Endothelial cell of umbilical vein (primary cell): Measurements from ENCODE around the gene RGS17. TPM values are rescaled to one million over a fixed set of nuclear protein-coding genes. Genes with fewer than 3 reads are reported as not detected.

ENCODE experiments used
- BruUV-seq: library from RNA; stranded (reverse); fragments of 400-500 nt; replicated peaks from 2 replicates; lab custom pipeline; 2021; lab: Mats Ljungman, UMichigan
- CTCF ChIA-PET: fragments of 300-600, 350-600 bp; sonication (Branson Sonifier 250); formaldehyde crosslinking; loops from one replicate; lab custom pipeline; 2021; ENCODE audit warnings: antibody characterized with exemption, inconsistent platforms; lab: Charles Lee
- POLR2A ChIA-PET: fragments of 300-600, 350-600 bp; sonication (Branson Sonifier 250); formaldehyde crosslinking; loops from one replicate; lab custom pipeline; 2021; ENCODE audit warnings: antibody characterized with exemption, inconsistent platforms; lab: Charles Lee
- DNase-seq: peaks from one replicate; pipeline ENCODE4 v3.0.0-alpha.2; 2011; ENCODE audit warnings: low read depth, low spot score
- FAIRE-seq: peaks from 2 replicates; lab custom pipeline; 2011; peaks lifted over from hg19 to GRCh38; lab: Jason Lieb, UNC
- H2AFZ ChIP-seq: 2 replicates; pipeline ENCODE4 v1.6.0; 2012; ENCODE audit warnings: low read depth, low read length, control low read depth, inconsistent platforms
- H3K27ac ChIP-seq: 2 replicates; pipeline ENCODE4 v1.5.1; 2011; ENCODE audit warnings: low read depth, mild to moderate bottlenecking, control low read depth, low read length, moderate library complexity; ENCODE audit not compliant: insufficient read depth
- H3K27me3 ChIP-seq, 2 experiments: 2 replicates each; pipeline versions ENCODE4 v1.6.0 to v1.6.1; 2011; ENCODE audit warnings: low read length in 2 of 2, mixed read lengths in 1 of 2; ENCODE audit not compliant: control insufficient read depth in 2 of 2, insufficient read depth in 2 of 2
- H3K36me3 ChIP-seq, 2 experiments: 2 replicates in 1 of 2; 3 replicates in 1 of 2; pipeline ENCODE4 v1.5.1; 2011; ENCODE audit warnings: low read length in 2 of 2, mild to moderate bottlenecking in 1 of 2, moderate library complexity in 1 of 2; ENCODE audit not compliant: control insufficient read depth in 2 of 2, insufficient read depth in 2 of 2; ENCODE audit errors: extremely low read depth in 1 of 2
- H3K4me1 ChIP-seq: 3 replicates; pipeline ENCODE4 v1.5.1; 2011; ENCODE audit warnings: mild to moderate bottlenecking, low read length; ENCODE audit not compliant: control insufficient read depth, insufficient read depth; ENCODE audit errors: extremely low read depth
- H3K4me2 ChIP-seq: 2 replicates; pipeline ENCODE4 v1.6.1; 2011; ENCODE audit warnings: low read length, control low read depth, mixed read lengths; ENCODE audit not compliant: insufficient read depth
- H3K4me3 ChIP-seq, 3 experiments: fragments of 200-600 bp in 1 of 3; sonication (generic), shearing (Covaris generic) in 1 of 3; replicated peaks in 1 of 3; 2 replicates each; pipeline ENCODE4 v1.5.1; 2011 to 2016; ENCODE audit warnings: control low read depth in 3 of 3, low read length in 3 of 3, mild to moderate bottlenecking in 2 of 3, inconsistent platforms in 1 of 3, low read depth in 1 of 3, moderate library complexity in 1 of 3; ENCODE audit not compliant: insufficient read depth in 1 of 3
- H3K79me2 ChIP-seq: 2 replicates; pipeline ENCODE4 v1.6.0; 2012; ENCODE audit warnings: low read length, inconsistent platforms; ENCODE audit not compliant: control insufficient read depth, insufficient read depth
- H3K9ac ChIP-seq: replicated peaks from 2 replicates; pipeline ENCODE3; 2011; ENCODE audit warnings: low read length, control low read depth; ENCODE audit not compliant: insufficient read depth; ENCODE audit errors: extremely low read depth
- H3K9me1 ChIP-seq: replicated peaks from 3 replicates; pipeline ENCODE4 v1.6.0; 2011; ENCODE audit warnings: mild to moderate bottlenecking, low read length; ENCODE audit not compliant: control insufficient read depth, insufficient read depth; ENCODE audit errors: extremely low read depth
- H3K9me3 ChIP-seq: replicated peaks from 2 replicates; pipeline ENCODE4 v1.5.1; 2012; ENCODE audit warnings: low read length, inconsistent platforms; ENCODE audit not compliant: control insufficient read depth, insufficient read depth
- H4K20me1 ChIP-seq: replicated peaks from 2 replicates; pipeline ENCODE3; 2011; ENCODE audit warnings: mild to moderate bottlenecking, low read length; ENCODE audit not compliant: control insufficient read depth, insufficient read depth; ENCODE audit errors: extremely low read depth
- CTCF ChIP-seq, 2 donors: IDR thresholded peaks; 1 replicate in 1 of 2; 2 replicates in 1 of 2; pipeline ENCODE4 v1.5.1; 2011; ENCODE audit warnings: low read length in 2 of 2, mild to moderate bottlenecking in 2 of 2, moderate library complexity in 2 of 2, control low read depth in 1 of 2, inconsistent platforms in 1 of 2, low read depth in 1 of 2; ENCODE audit not compliant: insufficient read depth in 1 of 2; ENCODE audit errors: extremely low read depth in 1 of 2
- EZH2 ChIP-seq: IDR thresholded peaks from 2 replicates; pipeline ENCODE4 v1.6.1; 2012; ENCODE audit warnings: borderline replicate concordance, low read depth, mild to moderate bottlenecking, moderate library complexity, low read length, inconsistent platforms; ENCODE audit not compliant: severe bottlenecking
- FOS ChIP-seq: IDR thresholded peaks from 2 replicates; pipeline ENCODE4 v1.6.1; 2011; ENCODE audit warnings: mild to moderate bottlenecking, low read length, moderate library complexity, borderline replicate concordance; ENCODE audit not compliant: insufficient read depth
- GATA2 ChIP-seq: IDR thresholded peaks from 2 replicates; pipeline ENCODE4 v1.7.0; 2011; ENCODE audit warnings: low read depth, mild to moderate bottlenecking, moderate library complexity, mixed read lengths, low read length; ENCODE audit not compliant: insufficient read length, insufficient read depth
- JUN ChIP-seq: IDR thresholded peaks from 2 replicates; pipeline ENCODE4 v1.6.1; 2011; ENCODE audit warnings: borderline replicate concordance, low read depth; ENCODE audit not compliant: insufficient read length, insufficient read depth
- MAX ChIP-seq: IDR thresholded peaks from 2 replicates; pipeline ENCODE4 v1.6.1; 2011; ENCODE audit not compliant: insufficient read depth, insufficient read length
- MYC ChIP-seq: IDR thresholded peaks from one replicate; pipeline ENCODE4 v1.6.1; 2011; ENCODE audit warnings: mild to moderate bottlenecking, low read depth, low read length
- POLR2A ChIP-seq: IDR thresholded peaks from 2 replicates; pipeline ENCODE4 v1.6.1; 2012; ENCODE audit warnings: low read depth, mild to moderate bottlenecking, control low read depth, low read length
- POLR2AphosphoS5 ChIP-seq: IDR thresholded peaks from 2 replicates; pipeline ENCODE4 v1.6.1; 2012; ENCODE audit warnings: low read depth, mild to moderate bottlenecking, control low read depth, low read length, moderate library complexity; ENCODE audit not compliant: insufficient read depth
- dilution Hi-C: fragments of 300-500 bp; cut with MboI; formaldehyde crosslinking; loops from one replicate; pipeline ENCODE4 v1.15.0; 2019; ENCODE audit warnings: low sequenced_read_pairs; ENCODE audit not compliant: extremely low pct_ligation_motif_present
- intact Hi-C: fragments of 100-400 bp; cut with micrococcal nuclease; formaldehyde crosslinking; loops from one replicate; pipeline ENCODE4 v1.10.0; 2022
- polyA plus RNA-seq, 4 experiments: library from polyadenylated mRNA; depleted of rRNA in 3 of 4; stranded (reverse) in 3 of 4; unstranded in 1 of 4; fragments of >200 nt; gene quantifications; 2 replicates each; pipeline versions ENCODE4 v1.2.1 to v1.2.3, GENCODE V29; 2011 to 2012; ENCODE audit warnings: missing spikeins in 1 of 4
- total RNA-seq: library from RNA; stranded (reverse); gene quantifications from 2 replicates; pipeline ENCODE4 v1.2.3, GENCODE V29; 2021

RGS17 gene
- total and polyA plus RNA-seq, 2 donors (not counting 3 experiments of a cell fraction or from before 2014, with no cell fraction given): 0.40 to 1.1 TPM

- intact Hi-C loops (no loop called here), dilution Hi-C loops (no loop called here)
- TF ChIP-seq MYC (no peak), POLR2A (no peak), POLR2AphosphoS5 (no peak), MAX (no peak), CTCF (IDR thresholded peaks at IDR 0.05; ENCODE audit: extremely low read depth in 1 of 2, insufficient read depth in 1 of 2, low read depth in 1 of 2, low read length in 2 of 2) (no peak), GATA2 (no peak), EZH2 (no peak), FOS (no peak), JUN (no peak)
- Histone ChIP-seq H3K27ac (no peak overlapping the region), H3K36me3 (no peaks in the 10 kb centered on the region), H2AFZ (no peak overlapping the region), H3K9me3 (no peaks in the 10 kb centered on the region), H3K4me1 (no peaks in the 10 kb centered on the region), H3K4me3 (no peak overlapping the region), H3K4me2 (no peak overlapping the region), H3K9me1 (no peaks in the 10 kb centered on the region), H3K9ac (no peak overlapping the region), H3K27me3 (no peaks in the 10 kb centered on the region), H4K20me1 (no peaks in the 10 kb centered on the region), H3K79me2 (no peaks in the 10 kb centered on the region)
- BruUV-seq: no TSS peak
- POLR2A ChIA-PET: no interaction called here
- no peak for FAIRE-seq
- CTCF ChIA-PET: interaction anchor here (0.9 kb wide), 1 partner anchor 15 kb away, joined by 3 read pairs; no protein-coding TSS in a partner anchor
- no peak for DNase-seq
Observed at GRCh38 chr6:153062516-153062915, 68.6 kb downstream of the RGS17 start.
